WTC11 (cell line): Measurements from ENCODE around the gene STRA6.

Experiments used
- ATF3 ChIP-seq: sonication (generic); formaldehyde crosslinking; conservative IDR thresholded peaks from 2 replicates; pipeline ENCODE4 v1.8.1; 2022; ENCODE audit warnings: mild to moderate bottlenecking, missing genetic modification reagents
- CTCF ChIP-seq: fragments of 200-600 bp; IDR thresholded peaks from 2 replicates; pipeline ENCODE4 v1.8.0; 2022; ENCODE audit warnings: antibody characterized with exemption
- ESRRA ChIP-seq: sonication (generic); formaldehyde crosslinking; IDR thresholded peaks from 2 replicates; pipeline ENCODE4 v1.8.1; 2022; ENCODE audit warnings: mild to moderate bottlenecking, missing genetic modification reagents, borderline replicate concordance
- FOXK1 ChIP-seq: sonication (generic); formaldehyde crosslinking; IDR thresholded peaks from 2 replicates; pipeline ENCODE4 v1.8.0; 2022; ENCODE audit warnings: mild to moderate bottlenecking, moderate library complexity, missing genetic modification reagents
- JUN ChIP-seq: sonication (generic); formaldehyde crosslinking; IDR thresholded peaks from 2 replicates; pipeline ENCODE4 v1.8.0; 2023; ENCODE audit warnings: mild to moderate bottlenecking, missing genetic modification reagents
- NFYB ChIP-seq: sonication (generic); formaldehyde crosslinking; conservative IDR thresholded peaks from 2 replicates; pipeline ENCODE4 v1.8.0; 2022; ENCODE audit warnings: low read depth, missing genetic modification reagents
- PREB ChIP-seq: sonication (generic); formaldehyde crosslinking; IDR thresholded peaks from 2 replicates; pipeline ENCODE4 v1.8.1; 2022; ENCODE audit warnings: mild to moderate bottlenecking, missing genetic modification reagents, moderate library complexity, borderline replicate concordance
- TEAD1 ChIP-seq: sonication (generic); formaldehyde crosslinking; IDR thresholded peaks from 2 replicates; pipeline ENCODE4 v1.8.0; 2022; ENCODE audit warnings: mild to moderate bottlenecking, missing genetic modification reagents
- ZBTB43 ChIP-seq: sonication (generic); formaldehyde crosslinking; IDR thresholded peaks from 2 replicates; pipeline ENCODE4 v1.8.1; 2023; ENCODE audit warnings: mild to moderate bottlenecking, missing genetic modification reagents
- ZMAT4 ChIP-seq: fragments of 250-450 bp; sonication (Bioruptor Pico); IDR thresholded peaks from 2 replicates; pipeline ENCODE4 v1.9.0; 2021; ENCODE audit warnings: mild to moderate bottlenecking
- ZNF281 ChIP-seq: sonication (generic); formaldehyde crosslinking; IDR thresholded peaks from 2 replicates; pipeline ENCODE4 v1.8.0; 2023; ENCODE audit warnings: mild to moderate bottlenecking, missing genetic modification reagents

GRCh38 chr15:74209997-74210671, 7.5 kb upstream of the STRA6 start:
- no peak for TF ChIP-seq FOXK1 (CRISPR knock-in tag)
- TF ChIP-seq CTCF = no peak
- no peak for TF ChIP-seq ATF3 (CRISPR knock-in tag)
- no peak for TF ChIP-seq TEAD1
- no peak for TF ChIP-seq ZBTB43 (CRISPR knock-in tag)
- TF ChIP-seq NFYB = no peak
- no peak for TF ChIP-seq ESRRA (CRISPR knock-in tag)
- no peak for TF ChIP-seq ZMAT4 (CRISPR knock-in tag)
- TF ChIP-seq ZNF281 (CRISPR knock-in tag) = no peak
- TF ChIP-seq JUN (CRISPR knock-in tag) = no peak
- TF ChIP-seq PREB (CRISPR knock-in tag) = no peak
